ENCODE results near the gene CIC.
A peak's percentile ranks its signal among the peaks of the same experiment; 100 is the strongest.

Gene CIC

GRCh38 chr19:42325308-42325895 lies 56.4 kb downstream of the CIC start, which contains the start of gene MEGF8:
MEGF8 (plus strand) TSS chr19:42325635; CDS start chr19:42326244, 609 bp downstream.
- peak within 1 kb of the TSS in 1 of 2 experiments; percentile 43 for H3K4ac ChIP-seq (ENCODE audit: low read depth in 1 of 2, low read length in 2 of 2)
- H3K4me2 ChIP-seq (ENCODE audit: low read length, poor library complexity, severe bottlenecking) = peak within 1 kb of the TSS; percentile 95
- H2AK5ac ChIP-seq (ENCODE audit: low read length, severe bottlenecking) = no peak within 1 kb of the TSS
- H3K23ac ChIP-seq (ENCODE audit: low read length in 2 of 2) = peak within 1 kb of the TSS in 1 of 2 experiments; percentile 74
- peaks cover 38% of the 10 kb centered on the region for H3K79me1 ChIP-seq (replicated peaks; ENCODE audit: low read length, poor library complexity, severe bottlenecking)
- no peaks in the 10 kb centered on the region for H3K36me3 ChIP-seq (ENCODE audit: control insufficient read depth in 1 of 2, insufficient read depth in 2 of 2, low read depth in 1 of 2, low read length in 2 of 2)
- no peak within 1 kb of the TSS for H2BK12ac ChIP-seq (ENCODE audit: low read length in 2 of 2)
- H4K8ac ChIP-seq (ENCODE audit: low read length) = peak within 1 kb of the TSS; percentile 92
- no peak within 1 kb of the TSS for H4K91ac ChIP-seq (ENCODE audit: low read length)
- no peak within 1 kb of the TSS for H2BK5ac ChIP-seq (ENCODE audit: low read depth, low read length, poor library complexity, severe bottlenecking)
- H3K4me3 ChIP-seq (ENCODE audit: insufficient read depth in 1 of 2, low read depth in 1 of 2, low read length in 2 of 2) = peak within 1 kb of the TSS; percentile 79 to 95
- H2BK15ac ChIP-seq (ENCODE audit: low read depth, poor library complexity, severe bottlenecking) = peak within 1 kb of the TSS; percentile 56
- H3K18ac ChIP-seq (ENCODE audit: low read depth in 1 of 2, low read length in 2 of 2) = peak within 1 kb of the TSS; percentile 51 to 71
- peaks cover 28 to 34% of the 10 kb centered on the region in 2 experiments for H3K27me3 ChIP-seq (ENCODE audit: control insufficient read depth in 1 of 2, insufficient read depth in 1 of 2, low read length in 2 of 2)
- H2AFZ ChIP-seq (ENCODE audit: low read depth, low read length) = peak within 1 kb of the TSS; percentile 59
- no peak within 1 kb of the TSS for H3K27ac ChIP-seq (ENCODE audit: low read length, poor library complexity, severe bottlenecking)
- WGBS = under 1% methylated on average over 30 of the region's 45 CpGs
- H2BK120ac ChIP-seq (ENCODE audit: low read depth, low read length) = peak within 1 kb of the TSS; percentile 57
- peaks cover 29% of the 10 kb centered on the region for H3K4me1 ChIP-seq (ENCODE audit: control insufficient read depth, insufficient read depth, low read depth, low read length)
- peak within 1 kb of the TSS; percentile 22 to 62 for H3K14ac ChIP-seq (ENCODE audit: low read length in 2 of 2)
- no peaks in the 10 kb centered on the region for H3K9me3 ChIP-seq (ENCODE audit: control insufficient read depth, low read length)
- DNase-seq = peak; percentile 99
- H3K9ac ChIP-seq (ENCODE audit: low read length) = peak within 1 kb of the TSS; percentile 94

- no peak for DNase-seq
- WGBS = 12% methylated on average over 36 of the region's 37 CpGs
- H3K36me3 ChIP-seq (ENCODE audit: control insufficient read depth in 1 of 2, insufficient read depth in 2 of 2, low read depth in 1 of 2, low read length in 2 of 2) = no peaks in the 10 kb centered on the region
Observed at GRCh38 chr19:42325896-42326771, 57.1 kb downstream of the CIC start.

GRCh38 chr19:42326969-42327368 lies 57.9 kb downstream of the CIC start:
- Histone ChIP-seq H3K4me1 (ENCODE audit: control insufficient read depth, insufficient read depth, low read depth, low read length) (peaks cover 29% of the 10 kb centered on the region), H3K9ac (ENCODE audit: low read length) (peak overlapping the region; percentile 94), H2BK12ac (ENCODE audit: low read length in 2 of 2) (no peak overlapping the region), H3K4me3 (ENCODE audit: insufficient read depth in 1 of 2, low read depth in 1 of 2, low read length in 2 of 2) (no peak overlapping the region), H3K27ac (ENCODE audit: low read length, poor library complexity, severe bottlenecking) (no peak overlapping the region), H2AFZ (ENCODE audit: low read depth, low read length) (no peak overlapping the region), H3K23ac (ENCODE audit: low read length in 2 of 2) (no peak overlapping the region), H4K91ac (ENCODE audit: low read length) (no peak overlapping the region), H3K36me3 (ENCODE audit: control insufficient read depth in 1 of 2, insufficient read depth in 2 of 2, low read depth in 1 of 2, low read length in 2 of 2) (no peaks in the 10 kb centered on the region), H2AK5ac (ENCODE audit: low read length, severe bottlenecking) (no peak overlapping the region), H2BK5ac (ENCODE audit: low read depth, low read length, poor library complexity, severe bottlenecking) (no peak overlapping the region), H2BK120ac (ENCODE audit: low read depth, low read length) (no peak overlapping the region), H2BK15ac (ENCODE audit: low read depth, poor library complexity, severe bottlenecking) (no peak overlapping the region), H4K8ac (ENCODE audit: low read length) (no peak overlapping the region), H3K14ac (ENCODE audit: low read length in 2 of 2) (no peak overlapping the region), H3K79me1 (replicated peaks; ENCODE audit: low read length, poor library complexity, severe bottlenecking) (peaks cover 45% of the 10 kb centered on the region), H3K4me2 (ENCODE audit: low read length, poor library complexity, severe bottlenecking) (no peak overlapping the region), H3K4ac (ENCODE audit: low read depth in 1 of 2, low read length in 2 of 2) (no peak overlapping the region), H3K18ac (ENCODE audit: low read depth in 1 of 2, low read length in 2 of 2) (no peak overlapping the region), H3K9me3 (ENCODE audit: control insufficient read depth, low read length) (no peaks in the 10 kb centered on the region), H3K27me3 (ENCODE audit: control insufficient read depth in 1 of 2, insufficient read depth in 1 of 2, low read length in 2 of 2) (peaks cover 18 to 25% of the 10 kb centered on the region in 2 experiments)
- no peak for DNase-seq

More at GRCh38 chr19:42325896-42326771, 57.1 kb downstream of the CIC start:
- Histone ChIP-seq H2BK120ac (ENCODE audit: low read depth, low read length) (peak overlapping the region; percentile 57), H2BK12ac (ENCODE audit: low read length in 2 of 2) (no peak overlapping the region), H3K4me2 (ENCODE audit: low read length, poor library complexity, severe bottlenecking) (peak overlapping the region; percentile 95), H3K79me1 (replicated peaks; ENCODE audit: low read length, poor library complexity, severe bottlenecking) (peaks cover 44% of the 10 kb centered on the region), H3K23ac (ENCODE audit: low read length in 2 of 2) (no peak overlapping the region), H3K9me3 (ENCODE audit: control insufficient read depth, low read length) (no peaks in the 10 kb centered on the region), H4K91ac (ENCODE audit: low read length) (no peak overlapping the region), H2AK5ac (ENCODE audit: low read length, severe bottlenecking) (no peak overlapping the region), H3K27ac (ENCODE audit: low read length, poor library complexity, severe bottlenecking) (no peak overlapping the region), H4K8ac (ENCODE audit: low read length) (peak overlapping the region; percentile 92), H3K14ac (ENCODE audit: low read length in 2 of 2) (peak overlapping the region; percentile 22 to 62), H3K9ac (ENCODE audit: low read length) (peak overlapping the region; percentile 94), H3K4ac (ENCODE audit: low read depth in 1 of 2, low read length in 2 of 2) (peak overlapping the region in 1 of 2 experiments; percentile 43), H2BK5ac (ENCODE audit: low read depth, low read length, poor library complexity, severe bottlenecking) (no peak overlapping the region), H2BK15ac (ENCODE audit: low read depth, poor library complexity, severe bottlenecking) (peak overlapping the region; percentile 56), H3K27me3 (ENCODE audit: control insufficient read depth in 1 of 2, insufficient read depth in 1 of 2, low read length in 2 of 2) (peaks cover 22 to 28% of the 10 kb centered on the region in 2 experiments), H3K4me1 (ENCODE audit: control insufficient read depth, insufficient read depth, low read depth, low read length) (peaks cover 29% of the 10 kb centered on the region), H3K18ac (ENCODE audit: low read depth in 1 of 2, low read length in 2 of 2) (peak overlapping the region; percentile 51 to 71), H3K4me3 (ENCODE audit: insufficient read depth in 1 of 2, low read depth in 1 of 2, low read length in 2 of 2) (peak overlapping the region; percentile 79 to 95), H2AFZ (ENCODE audit: low read depth, low read length) (peak overlapping the region; percentile 59)

DNA sequence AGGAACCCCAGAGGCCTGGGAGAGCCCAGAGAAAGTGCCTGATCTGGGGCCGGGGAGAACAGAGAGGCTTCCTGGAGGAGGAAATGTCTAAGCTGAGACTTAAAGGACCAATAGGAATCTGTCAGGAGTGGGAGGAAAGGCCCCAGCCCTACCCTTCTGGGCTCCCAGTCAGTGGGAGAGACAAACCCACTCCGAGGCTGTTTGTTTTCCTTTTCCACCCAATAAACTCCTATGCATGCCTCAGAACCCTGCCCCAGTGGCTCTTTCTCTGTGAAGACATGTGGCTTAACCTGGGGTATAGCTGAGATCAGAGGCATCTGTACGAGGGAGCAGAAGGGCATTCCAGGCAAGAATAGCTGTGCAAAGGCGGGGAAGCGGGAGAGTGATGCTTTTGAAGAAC lies 58.3 kb downstream of the CIC start:
- Histone ChIP-seq H3K4ac (ENCODE audit: low read depth in 1 of 2, low read length in 2 of 2) (no peak overlapping the region), H3K4me1 (ENCODE audit: control insufficient read depth, insufficient read depth, low read depth, low read length) (peaks cover 29% of the 10 kb centered on the region), H2BK12ac (ENCODE audit: low read length in 2 of 2) (no peak overlapping the region), H3K18ac (ENCODE audit: low read depth in 1 of 2, low read length in 2 of 2) (no peak overlapping the region), H2AFZ (ENCODE audit: low read depth, low read length) (no peak overlapping the region), H2BK15ac (ENCODE audit: low read depth, poor library complexity, severe bottlenecking) (peak overlapping the region; percentile 33), H3K9ac (ENCODE audit: low read length) (no peak overlapping the region), H4K91ac (ENCODE audit: low read length) (no peak overlapping the region), H3K27ac (ENCODE audit: low read length, poor library complexity, severe bottlenecking) (no peak overlapping the region), H3K36me3 (ENCODE audit: control insufficient read depth in 1 of 2, insufficient read depth in 2 of 2, low read depth in 1 of 2, low read length in 2 of 2) (no peaks in the 10 kb centered on the region), H3K23ac (ENCODE audit: low read length in 2 of 2) (no peak overlapping the region), H3K9me3 (ENCODE audit: control insufficient read depth, low read length) (no peaks in the 10 kb centered on the region), H3K4me3 (ENCODE audit: insufficient read depth in 1 of 2, low read depth in 1 of 2, low read length in 2 of 2) (no peak overlapping the region), H2AK5ac (ENCODE audit: low read length, severe bottlenecking) (no peak overlapping the region), H2BK5ac (ENCODE audit: low read depth, low read length, poor library complexity, severe bottlenecking) (no peak overlapping the region), H3K79me1 (replicated peaks; ENCODE audit: low read length, poor library complexity, severe bottlenecking) (peaks cover 45% of the 10 kb centered on the region), H3K4me2 (ENCODE audit: low read length, poor library complexity, severe bottlenecking) (no peak overlapping the region), H4K8ac (ENCODE audit: low read length) (no peak overlapping the region), H3K27me3 (ENCODE audit: control insufficient read depth in 1 of 2, insufficient read depth in 1 of 2, low read length in 2 of 2) (peaks cover 14 to 20% of the 10 kb centered on the region in 2 experiments), H2BK120ac (ENCODE audit: low read depth, low read length) (no peak overlapping the region), H3K14ac (ENCODE audit: low read length in 2 of 2) (no peak overlapping the region)
- WGBS = 88% methylated on average over 4 of the region's 5 CpGs
- DNase-seq = no peak

Data from mesenchymal stem cell (in vitro differentiated cells and primary cell).